ENCODE data around the gene STRIP1.
"Not testable (repeated sequence)": the region's sequence is repeated elsewhere in the genome, so short reads cannot be mapped to it uniquely, and the experiment has no call there.

Gene STRIP1

GRCh38 chr1:110069404-110070281 lies 35.2 kb downstream of the STRIP1 start:
- POLR2A ChIA-PET: no interaction called here
- no peak for DNase-seq (ENCODE audit: extremely low spot score)
- CTCF ChIA-PET: interaction anchor here (0.8 to 1.3 kb wide), 3 partner anchors 9 to 15 kb away, joined by 3 to 4 read pairs (median 3); no protein-coding TSS in a partner anchor
- no peak for TF ChIP-seq CTCF (IDR thresholded peaks at IDR 0.05; ENCODE audit: control extremely low read depth, extremely low read depth, low read depth, missing control alignments)

- ChIA-PET POLR2A (no interaction called here), CTCF (interaction anchor here (1.0 to 2.4 kb wide), 5 partner anchors 10 to 36 kb away, joined by 5 to 17 read pairs (median 9); no protein-coding TSS in a partner anchor)
- TF ChIP-seq CTCF (IDR thresholded peaks at IDR 0.05; ENCODE audit: control extremely low read depth, extremely low read depth, low read depth, missing control alignments): no peak
- DNase-seq (ENCODE audit: extremely low spot score): no peak
Measured at GRCh38 chr1:110070282-110070669, 35.9 kb downstream of the STRIP1 start.

- ChIA-PET POLR2A (interaction anchor here (1.0 kb wide), 1 partner anchor 30 kb away, joined by 3 read pairs; no protein-coding TSS in a partner anchor), CTCF (interaction anchor here (0.7 to 2.4 kb wide), 9 partner anchors 9 to 425 kb away, joined by 3 to 17 read pairs (median 5); no protein-coding TSS in a partner anchor)
- TF ChIP-seq CTCF (IDR thresholded peaks at IDR 0.05; ENCODE audit: control extremely low read depth, extremely low read depth, low read depth, missing control alignments): no peak
- DNase-seq (ENCODE audit: extremely low spot score): no peak
Measured at GRCh38 chr1:110070671-110071242, 36.3 kb downstream of the STRIP1 start, which contains the start of gene ALX3. Gene ALX3 (minus strand): TSS chr1:110070672. CDS start chr1:110070612, 60 bp downstream.

- TF ChIP-seq CTCF (IDR thresholded peaks at IDR 0.05; ENCODE audit: control extremely low read depth, extremely low read depth, low read depth, missing control alignments): no peak
- no peak for DNase-seq (ENCODE audit: extremely low spot score)
- ChIA-PET CTCF (interaction anchor here (1.1 to 3.2 kb wide), 6 partner anchors 7 to 31 kb away, joined by 3 to 12 read pairs (median 7); no protein-coding TSS in a partner anchor), POLR2A (no interaction called here)
Measured at GRCh38 chr1:110074166-110074565, 39.7 kb downstream of the STRIP1 start.

- TF ChIP-seq CTCF (IDR thresholded peaks at IDR 0.05; ENCODE audit: control extremely low read depth, extremely low read depth, low read depth, missing control alignments): no peak
- POLR2A ChIA-PET: no interaction called here
- CTCF ChIA-PET: interaction anchor here (0.7 to 4.4 kb wide), 7 partner anchors 13 to 93 kb away, joined by 3 to 43 read pairs (median 4); no protein-coding TSS in a partner anchor
- DNase-seq (ENCODE audit: extremely low spot score): no peak
Measured at GRCh38 chr1:110076789-110077500, 42.5 kb downstream of the STRIP1 start.

- DNase-seq (ENCODE audit: extremely low spot score); POLR2A ChIA-PET: not testable (repeated sequence)
- CTCF ChIA-PET: interaction anchor here (2.0 to 3.9 kb wide), 2 partner anchors 20 to 24 kb away, joined by 6 to 34 read pairs; no protein-coding TSS in a partner anchor
Measured at GRCh38 chr1:110079995-110080394, 45.6 kb downstream of the STRIP1 start.

Measured in GM10248 (cell line).